Activated CD4-positive, CD25-positive, alpha-beta regulatory T cell (primary cell): ENCODE results near the gene CAMKMT.

Source experiments
- DNase-seq, 4 experiments: peaks; one replicate each; lab custom pipeline; 2025; lab: John Stamatoyannopoulos, UW

CAMKMT gene

DNA sequence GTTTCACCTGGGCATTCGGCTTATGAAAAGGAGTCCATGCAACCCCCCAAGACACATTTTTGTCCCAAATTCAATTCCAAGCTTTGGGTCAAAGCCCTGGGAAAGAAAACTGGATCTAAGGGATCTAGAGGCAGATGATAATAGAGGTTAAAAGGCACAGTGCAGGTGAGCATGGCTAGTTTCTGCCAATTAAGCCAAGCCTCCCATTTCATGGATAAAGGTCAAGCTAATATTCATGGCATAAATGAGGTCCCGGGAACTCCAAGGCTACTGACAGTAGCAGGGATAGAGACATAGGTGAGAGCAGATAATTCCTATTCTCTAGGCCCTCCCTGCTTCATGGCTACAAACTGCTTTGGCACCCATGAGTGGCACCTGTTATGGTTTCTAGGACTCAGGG, 83.1 kb downstream of the CAMKMT start:
- DNase-seq, result no peak

DNA sequence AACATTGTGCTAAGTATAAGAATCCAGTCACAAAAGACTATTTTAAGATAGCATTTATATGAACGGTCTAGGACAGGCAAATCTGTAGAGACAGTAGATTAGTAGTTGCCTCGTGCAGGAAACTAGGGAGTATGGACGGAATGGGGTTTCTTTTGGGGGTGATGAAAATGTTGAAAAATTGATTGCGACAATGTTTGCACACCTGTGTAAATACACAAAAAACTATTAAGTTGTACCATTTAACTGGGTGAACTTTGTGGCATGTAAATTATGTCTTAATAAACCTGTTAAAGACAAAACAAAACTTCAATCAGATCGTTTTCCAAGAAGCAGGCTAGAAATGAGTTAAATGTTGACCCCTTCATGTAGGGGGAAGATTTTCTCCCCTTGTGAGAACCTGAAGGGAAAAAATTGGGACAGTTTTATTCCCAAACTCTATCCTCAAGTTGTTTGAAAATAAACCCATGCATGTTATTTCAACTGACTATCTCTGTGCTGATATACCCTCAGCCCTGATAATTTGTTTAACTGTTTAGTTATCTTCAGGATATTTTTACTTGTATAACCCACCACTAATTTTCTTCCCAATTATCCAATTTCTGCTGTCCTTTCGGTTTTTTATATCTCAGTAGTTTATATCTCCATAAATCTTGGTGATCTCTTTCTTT, 87.2 kb downstream of the CAMKMT start:
- DNase-seq, result no peak

DNA sequence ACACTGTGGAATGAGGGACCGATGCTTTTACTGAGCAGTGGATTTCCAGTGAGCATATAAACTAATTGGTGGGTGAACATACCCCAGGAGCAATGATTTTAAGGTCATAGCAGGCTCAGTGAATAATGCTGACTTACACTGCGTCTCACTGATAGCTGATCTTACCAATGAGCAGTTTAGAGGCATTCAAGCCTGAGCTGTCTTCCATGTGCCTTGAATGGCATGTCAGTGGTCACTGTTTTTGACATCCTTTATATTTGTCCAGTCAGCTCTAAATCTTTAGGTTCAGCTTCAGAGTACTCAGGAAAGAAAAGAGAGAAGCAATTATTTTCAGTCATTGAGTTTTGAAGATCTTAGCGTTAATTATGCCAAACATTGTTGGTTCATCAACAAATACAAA, 88.3 kb downstream of the CAMKMT start:
- no peak for DNase-seq

DNA sequence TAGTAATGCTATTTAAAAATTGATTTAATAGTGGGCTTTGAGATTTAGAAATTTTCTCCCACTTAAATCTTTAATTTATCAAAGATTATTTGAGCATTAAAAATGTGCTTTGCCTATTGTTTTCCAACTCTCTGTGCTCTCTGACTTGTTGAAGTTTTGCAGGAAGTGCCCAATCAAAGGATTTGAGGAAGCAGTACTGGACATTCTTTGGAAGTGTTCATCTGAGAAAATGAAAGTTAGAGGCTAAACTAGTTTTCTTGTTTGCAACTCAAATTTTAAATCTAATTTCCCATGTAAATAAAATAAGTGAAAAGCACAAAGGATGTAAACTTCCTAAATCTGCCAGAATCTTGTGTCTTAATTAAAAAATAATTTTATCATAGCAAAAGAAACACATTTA, 89.1 kb downstream of the CAMKMT start:
- no peak for DNase-seq

DNA sequence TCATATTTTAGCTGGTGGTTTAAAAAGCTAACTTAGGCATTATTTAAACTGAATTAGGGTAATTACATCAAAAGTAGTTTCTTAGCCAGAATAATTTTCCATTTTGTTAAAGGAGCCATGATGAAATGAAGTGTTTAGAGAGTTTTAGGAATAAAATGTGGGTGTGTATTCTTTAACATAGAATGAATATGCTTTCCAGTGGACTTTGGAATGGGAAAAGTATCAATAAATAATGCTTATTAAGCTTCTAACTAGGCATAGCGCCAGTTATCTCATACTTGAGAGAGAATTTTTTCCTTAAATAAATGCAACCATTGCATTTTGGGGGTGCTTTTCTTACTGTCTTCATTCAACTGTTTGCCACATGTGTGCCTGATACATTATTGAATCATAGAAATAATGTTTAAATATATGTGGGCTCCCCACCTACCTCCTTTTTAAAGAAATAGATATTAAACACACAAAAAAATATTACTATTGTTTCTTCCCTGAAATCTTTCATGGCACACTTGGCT, 90.4 kb downstream of the CAMKMT start:
- no peak for DNase-seq

DNA sequence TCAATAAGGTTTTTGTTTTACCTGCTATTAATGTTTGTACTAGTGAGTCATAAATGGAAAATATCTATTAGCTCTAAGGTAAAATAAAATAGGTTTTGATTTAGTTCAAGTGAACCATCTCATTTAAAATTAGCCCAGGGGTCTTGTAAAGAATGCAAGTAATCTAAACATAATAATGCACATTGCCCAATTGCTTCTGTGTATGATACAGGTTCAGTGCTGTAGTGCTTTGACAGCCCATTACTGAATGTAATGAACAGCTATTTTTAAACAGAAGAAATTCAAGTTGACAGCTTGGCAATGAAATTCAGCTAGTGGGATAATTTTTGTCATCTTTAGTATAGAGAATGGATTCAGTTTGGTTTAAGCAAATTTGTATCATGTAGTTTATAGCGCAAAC, 91.5 kb downstream of the CAMKMT start:
- DNase-seq, result no peak

DNA sequence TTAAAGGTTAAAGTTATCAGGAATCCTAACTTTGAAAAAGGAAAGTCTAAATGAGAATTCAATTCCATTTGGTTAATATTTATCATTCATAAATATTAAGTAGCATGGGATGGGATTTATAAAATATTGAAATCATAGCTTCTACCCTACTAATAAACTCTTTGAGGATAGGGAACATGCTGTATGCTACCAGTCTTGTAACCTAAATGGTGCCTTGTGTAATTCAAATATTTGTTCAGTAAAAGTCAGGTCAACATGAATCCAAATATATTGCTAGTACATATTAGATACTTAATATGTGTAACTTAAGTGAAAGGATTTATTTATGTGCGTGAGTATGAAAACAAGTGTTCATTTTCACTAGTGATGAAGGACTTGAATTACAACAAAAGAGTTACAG, 94.1 kb downstream of the CAMKMT start:
- no peak for DNase-seq

DNA sequence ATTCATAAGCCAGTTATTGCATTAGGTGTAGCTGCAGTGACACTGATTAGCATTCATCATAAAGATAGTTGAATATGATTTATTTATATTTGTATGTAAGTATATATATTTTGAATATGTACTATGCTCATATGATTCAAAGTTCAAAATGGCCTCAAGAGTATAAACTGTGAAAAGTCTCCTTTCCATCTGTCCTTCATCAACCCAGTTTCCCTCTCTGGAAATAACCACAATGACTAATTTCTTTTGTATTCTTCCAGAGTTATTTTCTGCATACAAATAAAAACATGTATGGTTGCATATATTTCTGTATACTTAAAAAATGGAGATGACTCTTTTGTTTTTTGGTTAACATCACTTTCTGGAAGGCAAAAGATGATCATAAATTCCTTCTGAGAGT, 95.2 kb downstream of the CAMKMT start:
- DNase-seq, result no peak

DNA sequence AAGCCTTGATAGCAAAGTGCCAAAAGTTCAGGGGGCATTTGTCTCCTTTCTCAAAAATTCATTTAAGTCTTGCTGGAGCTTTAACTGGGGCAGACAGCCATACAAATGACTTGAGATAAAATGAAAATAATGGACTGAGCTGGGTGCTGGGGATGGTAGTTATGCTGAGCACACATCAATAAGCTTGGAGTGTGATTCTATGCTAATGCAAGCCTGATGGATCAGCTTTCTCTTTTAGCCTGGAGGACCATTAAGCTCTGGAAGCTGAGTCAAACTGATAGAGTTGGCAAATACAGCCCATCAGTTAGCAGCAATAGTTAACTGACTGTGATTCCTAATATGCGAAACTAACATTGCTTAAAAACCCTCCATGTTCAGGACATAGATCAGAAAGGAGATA, 98.0 kb downstream of the CAMKMT start:
- no peak for DNase-seq

DNA sequence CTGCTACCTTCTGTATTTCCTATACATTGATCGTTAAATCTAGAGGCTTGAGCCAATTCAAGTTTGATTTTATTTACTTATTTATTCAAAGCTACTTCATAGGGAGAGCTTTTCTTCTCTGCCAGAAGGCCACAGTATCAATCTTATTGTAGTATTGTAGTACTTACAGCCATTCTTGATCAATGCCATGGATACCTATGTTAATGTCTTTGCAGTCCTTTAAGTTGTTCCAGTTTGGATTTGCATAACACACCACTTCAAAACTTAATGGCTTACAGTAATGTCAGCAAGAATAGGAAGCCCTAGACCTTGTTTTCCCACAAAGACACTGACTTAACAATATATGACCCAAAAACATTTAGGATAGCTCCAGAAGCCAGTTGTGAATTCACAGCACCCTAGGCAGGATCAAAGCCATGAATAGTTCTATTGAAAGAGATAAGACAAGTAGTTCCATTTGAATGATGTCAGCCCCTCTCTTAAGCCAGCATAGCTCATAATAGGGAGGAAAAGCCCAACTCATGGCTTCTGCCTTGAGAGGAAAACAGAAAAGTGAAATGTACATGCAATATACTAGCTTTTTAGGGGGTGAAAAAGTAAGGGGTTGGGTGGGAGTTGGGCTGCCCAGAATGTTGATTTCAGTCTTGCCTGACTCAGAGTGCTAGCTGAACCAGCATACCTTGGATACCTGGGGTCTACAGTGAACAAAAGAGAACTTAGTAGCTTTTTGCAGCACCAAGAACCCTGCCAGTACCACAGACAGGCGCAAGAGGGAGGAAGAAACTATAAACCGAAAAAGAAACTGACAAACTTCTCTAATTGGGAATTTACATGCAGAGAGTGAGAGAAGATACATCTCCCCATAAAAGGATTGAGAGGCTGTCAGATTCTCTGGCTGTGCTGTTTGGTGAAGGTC, 101.4 kb downstream of the CAMKMT start:
- DNase-seq, result no peak

DNA sequence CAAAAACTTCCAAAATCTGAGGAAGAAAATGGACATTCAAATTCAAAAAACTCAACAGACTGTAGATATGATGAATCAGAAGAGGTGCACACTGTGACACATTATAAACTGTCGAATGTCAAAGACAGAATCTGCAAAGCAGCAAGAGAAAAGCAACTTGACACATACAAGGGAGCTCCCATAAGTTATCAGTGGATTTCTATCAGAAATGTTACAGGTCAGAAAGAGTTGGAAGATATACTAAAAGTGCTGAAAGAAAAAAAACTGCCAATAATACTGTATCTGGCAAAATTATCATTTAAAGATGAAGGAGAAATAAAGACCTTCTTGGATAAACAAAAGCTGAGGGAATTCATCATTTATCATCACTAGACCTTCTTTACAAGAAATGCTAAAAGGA, 102.7 kb downstream of the CAMKMT start:
- no peak for DNase-seq

DNA sequence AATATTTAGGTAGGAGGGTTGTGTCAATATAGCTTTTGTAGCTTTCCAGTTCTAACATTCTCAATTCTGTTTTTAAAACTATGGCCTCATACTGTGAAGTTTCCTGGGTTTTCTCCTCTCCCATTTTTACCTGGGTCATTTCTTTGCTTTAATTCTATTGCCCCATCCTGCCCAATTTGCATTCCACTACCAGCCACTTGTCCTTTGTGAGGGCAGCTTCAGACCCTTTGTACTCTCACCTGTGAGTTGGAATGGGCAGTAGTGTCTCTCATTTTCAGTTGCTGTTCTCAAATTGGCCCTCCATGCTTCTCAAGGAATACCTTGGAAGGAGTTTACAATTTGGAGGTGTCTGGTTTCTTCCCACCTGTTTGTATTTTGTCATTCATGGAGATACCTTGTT, 108.4 kb downstream of the CAMKMT start:
- DNase-seq, result no peak

DNA sequence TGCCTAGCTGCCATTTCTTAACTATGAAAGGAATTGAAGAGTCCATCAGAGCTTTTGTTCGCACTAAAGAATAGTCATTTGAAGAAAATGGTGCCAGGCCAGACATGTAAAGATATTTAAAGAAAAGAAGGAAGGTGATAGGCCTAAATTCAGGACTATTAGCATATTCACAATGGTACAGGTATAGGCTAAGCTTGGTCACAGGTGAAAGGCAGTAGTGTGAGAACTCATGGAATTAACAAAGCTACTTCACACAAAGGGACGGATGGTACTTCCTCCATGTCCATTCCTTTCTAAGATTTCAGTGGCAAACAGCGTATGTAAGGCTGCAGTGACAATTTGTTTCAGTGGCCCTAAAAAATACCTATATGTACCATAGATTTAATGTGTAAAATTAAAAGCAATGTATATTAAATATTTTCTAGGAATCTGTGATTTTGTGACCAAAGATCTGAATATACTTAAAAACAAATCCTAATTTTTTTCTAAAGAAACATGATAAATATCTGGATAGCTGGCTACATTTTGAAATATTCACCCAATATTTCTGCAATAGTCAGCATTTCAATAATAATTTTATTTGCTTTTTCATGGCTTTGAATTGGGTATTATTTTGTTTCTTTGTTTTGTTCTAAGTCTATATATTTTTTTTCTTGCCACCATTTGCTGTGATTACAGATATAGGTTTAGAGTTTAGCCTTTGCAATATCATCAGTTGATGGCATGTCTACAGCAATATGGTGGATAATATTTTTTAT, 116.1 kb downstream of the CAMKMT start:
- DNase-seq, result no peak

DNA sequence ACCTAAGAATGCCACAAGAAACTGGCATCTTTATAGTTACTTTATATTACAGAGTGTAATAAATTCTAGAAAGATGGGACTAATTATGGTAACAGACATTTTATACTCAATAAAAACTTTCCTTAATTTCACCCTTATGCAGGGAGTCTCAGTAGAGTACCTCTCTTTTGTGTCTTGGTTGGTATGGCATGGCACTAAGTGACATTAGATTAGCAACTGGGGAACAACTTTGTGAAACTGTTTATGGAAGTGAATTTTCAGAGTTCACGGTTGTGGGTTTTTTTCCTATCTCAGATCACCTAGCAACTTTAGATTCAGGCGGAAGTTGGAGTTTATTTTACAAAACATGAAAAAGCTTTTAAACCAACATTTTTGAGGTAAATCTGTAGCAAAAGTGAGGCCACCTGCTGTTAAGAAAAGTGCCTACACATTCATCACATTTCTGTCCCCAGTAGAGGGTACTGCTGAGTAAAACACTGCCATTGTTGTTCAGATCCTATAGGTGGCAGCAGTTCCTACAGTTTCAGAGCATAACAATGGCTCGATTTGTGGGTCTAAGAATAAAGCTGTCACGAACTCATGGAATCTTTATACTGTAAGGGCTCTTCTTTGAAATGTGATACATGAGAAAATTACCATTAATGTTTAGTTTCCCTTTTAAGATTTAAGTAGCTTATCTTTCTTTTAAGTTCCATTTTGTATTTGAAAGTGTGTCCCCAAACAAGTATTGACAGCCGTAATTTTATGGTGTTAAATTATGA, 117.6 kb downstream of the CAMKMT start:
- DNase-seq, result peak in 1 of 4 experiments; percentile 1

DNA sequence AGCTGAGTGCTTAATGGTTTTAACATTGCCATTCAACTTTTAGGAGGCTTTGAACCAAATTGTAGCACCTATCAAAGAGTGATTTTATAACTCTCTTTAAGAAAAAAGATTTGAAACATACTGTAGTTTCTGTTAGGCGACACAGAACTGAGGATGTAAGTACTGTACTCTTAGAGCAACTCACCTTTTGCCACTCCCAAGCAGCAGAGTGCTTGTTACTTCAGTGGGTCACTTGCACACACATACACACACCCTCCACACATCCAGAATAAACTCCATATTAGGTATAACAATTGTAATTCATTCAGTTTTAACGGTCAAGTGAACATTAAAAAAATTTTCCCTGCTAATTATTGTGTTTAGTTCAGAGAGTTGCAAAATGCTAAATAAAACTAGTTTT, 118.3 kb downstream of the CAMKMT start:
- DNase-seq, result no peak

DNA sequence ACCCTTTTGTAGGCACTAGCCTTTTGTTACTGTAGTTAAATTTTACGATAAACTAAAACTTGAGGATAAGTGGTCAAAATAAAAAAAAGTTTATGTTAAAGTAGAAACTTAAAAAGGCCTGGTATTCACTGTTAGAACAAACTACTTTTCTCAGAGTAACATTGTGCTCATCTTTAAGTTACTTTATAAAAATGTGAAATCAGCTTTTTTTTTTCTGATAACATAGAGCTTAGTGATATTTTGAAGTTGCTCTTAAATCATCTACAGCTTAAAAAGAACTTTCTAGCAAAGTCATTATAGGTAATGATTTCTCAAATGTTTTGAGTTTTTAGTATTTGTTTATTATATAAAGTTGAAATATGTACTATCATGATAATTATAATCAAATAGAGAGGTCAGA, 125.3 kb downstream of the CAMKMT start:
- no peak for DNase-seq

DNA sequence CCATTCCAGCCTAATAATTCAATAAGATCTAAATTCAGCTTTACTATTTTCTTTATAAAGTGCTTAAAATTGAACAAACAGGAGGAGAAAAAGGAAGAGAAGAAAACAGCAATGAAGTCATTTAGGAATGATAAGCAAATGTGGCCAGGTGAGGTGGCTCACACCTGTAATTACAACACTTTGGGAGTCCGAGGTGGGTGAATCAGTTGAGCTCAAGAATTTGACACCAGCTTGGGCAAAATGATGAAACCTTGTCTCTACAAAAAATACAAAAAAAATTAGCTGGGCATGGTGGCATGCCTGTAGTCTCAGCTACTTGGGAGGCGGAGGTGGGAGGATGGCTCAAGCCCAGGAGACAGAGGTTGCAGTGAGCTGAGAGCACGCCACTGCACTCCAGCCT, 129.0 kb downstream of the CAMKMT start:
- DNase-seq, result no peak

DNA sequence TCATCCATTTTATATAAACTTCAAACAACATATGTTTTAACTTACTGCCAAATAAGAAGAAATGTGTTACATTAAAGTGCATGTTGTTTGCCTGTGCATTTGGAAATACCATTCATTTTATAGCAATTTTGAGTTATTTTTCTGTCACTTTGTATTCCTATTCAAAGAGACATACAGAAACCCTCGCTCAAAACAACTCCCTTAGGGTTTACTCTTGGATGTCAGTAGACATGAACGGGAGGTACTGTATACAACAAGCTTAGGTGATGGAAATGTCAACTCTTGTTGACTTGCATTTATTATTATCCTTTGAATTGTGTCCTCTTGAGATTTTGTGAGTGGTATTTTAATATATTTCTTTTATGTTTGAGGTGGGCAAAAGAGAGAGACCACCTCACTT, 132.3 kb downstream of the CAMKMT start:
- DNase-seq, result no peak

DNA sequence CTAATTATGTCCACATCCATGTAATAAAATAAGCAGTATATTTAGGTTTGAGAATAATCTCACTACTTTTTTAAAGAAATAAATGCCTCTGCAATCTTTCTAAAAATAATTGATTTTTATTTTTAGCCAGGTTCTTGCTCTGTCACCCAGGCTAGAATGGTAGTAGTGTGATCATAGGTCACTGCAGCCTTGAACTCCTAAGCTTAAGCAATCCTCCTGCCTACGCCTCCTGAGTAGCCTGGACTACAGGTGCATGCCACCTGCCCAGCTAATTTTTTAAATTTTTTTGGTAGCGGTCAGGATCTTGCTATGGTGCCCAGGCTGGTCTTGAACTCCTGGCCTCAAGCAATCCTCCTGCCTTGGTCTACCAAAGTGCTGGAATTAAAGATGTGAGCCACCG, 133.3 kb downstream of the CAMKMT start:
- no peak for DNase-seq

DNA sequence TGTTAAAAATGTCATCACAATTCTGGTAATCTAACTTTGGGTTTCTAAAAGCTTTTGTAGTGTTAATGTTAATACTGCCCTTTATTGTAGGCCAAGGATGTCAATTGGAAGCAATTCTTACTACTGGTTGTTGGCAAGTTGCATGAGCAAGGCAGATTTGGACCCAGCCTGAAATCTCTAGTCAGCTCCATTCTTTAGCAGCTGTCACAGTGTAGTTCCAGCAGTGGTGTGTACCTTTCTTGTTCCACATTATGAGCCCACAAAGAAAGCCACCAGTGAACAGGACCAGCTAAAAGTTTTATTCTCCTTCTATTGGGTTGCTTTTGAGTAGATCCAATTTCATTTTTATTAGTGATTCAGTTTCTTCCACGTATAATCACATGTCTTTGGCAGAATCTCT, 133.8 kb downstream of the CAMKMT start:
- DNase-seq, result no peak

DNA sequence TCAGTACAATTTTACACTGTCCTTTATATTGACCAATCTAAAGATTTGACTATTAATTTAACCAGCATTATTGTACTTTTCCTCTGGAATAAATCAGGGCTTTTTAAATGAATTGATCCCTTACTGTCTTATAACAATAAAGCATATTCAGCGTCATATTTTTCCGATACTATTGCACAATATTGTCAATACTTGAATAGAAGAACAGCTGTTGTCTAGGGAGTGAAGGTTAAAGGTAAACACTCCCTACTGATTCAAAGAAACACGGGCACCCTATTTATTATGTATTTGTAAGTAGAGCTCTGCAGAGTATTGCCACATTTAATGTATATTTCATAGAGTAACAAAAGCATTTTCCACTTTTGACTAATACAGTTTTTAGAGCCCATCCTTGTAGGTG, 134.4 kb downstream of the CAMKMT start:
- DNase-seq, result no peak

DNA sequence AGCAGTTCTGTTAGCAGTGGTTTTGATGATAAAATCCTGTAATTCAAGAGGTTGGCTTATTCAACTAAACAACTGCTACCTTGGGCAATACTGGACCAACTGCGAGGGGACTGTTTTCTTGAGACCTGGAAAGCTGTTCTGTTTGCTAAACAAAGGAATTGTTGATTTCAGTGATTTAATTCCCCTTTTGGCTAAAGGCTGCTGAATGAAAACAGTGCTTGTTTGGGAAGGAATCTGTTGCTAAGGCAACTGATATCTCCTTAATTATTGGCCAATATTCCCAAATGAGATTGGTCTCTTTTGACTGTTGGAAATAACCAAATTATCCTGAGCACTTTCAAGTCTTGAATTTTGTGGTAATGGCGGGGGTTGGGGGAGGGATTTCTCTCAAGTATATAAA, 136.8 kb downstream of the CAMKMT start:
- no peak for DNase-seq
